ENCODE results near the gene CD63.

CD63 gene

DNA sequence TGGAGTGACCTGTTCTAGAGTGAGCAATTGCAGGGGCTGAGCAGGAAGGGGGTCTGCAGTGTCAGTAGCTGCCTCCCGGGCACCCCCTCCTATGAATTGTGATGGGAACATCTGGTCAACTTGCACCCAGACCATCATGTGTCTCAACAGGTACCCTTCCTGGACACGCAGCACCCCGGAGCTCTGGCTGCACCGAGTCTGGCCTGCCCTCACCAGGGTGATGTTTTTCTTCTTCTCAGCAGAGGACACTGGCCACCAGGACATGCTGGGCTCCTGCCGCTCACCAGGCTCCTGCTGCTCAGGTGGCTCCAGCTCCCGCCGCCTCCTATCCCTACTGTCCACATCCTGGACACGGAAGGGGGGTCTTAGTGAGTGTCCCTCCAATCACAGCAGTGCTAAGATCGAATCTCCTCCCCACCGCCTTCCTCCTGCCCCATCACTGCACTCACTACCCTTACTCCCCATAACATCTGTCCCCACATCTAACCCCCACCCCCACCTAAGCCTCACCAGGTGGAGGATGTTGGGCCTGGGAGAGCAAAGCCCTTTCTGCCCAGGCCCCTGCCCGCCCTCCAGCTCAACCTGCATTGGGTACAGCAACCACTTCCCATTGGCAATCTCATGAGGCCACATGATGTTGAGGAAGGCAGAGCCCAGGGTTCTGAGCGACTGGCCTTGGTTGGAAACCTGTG, 36.0 kb downstream of the CD63 start:
- no peak for DNase-seq (ENCODE audit: extremely low read depth in 1 of 2, low read depth in 1 of 2)

DNA sequence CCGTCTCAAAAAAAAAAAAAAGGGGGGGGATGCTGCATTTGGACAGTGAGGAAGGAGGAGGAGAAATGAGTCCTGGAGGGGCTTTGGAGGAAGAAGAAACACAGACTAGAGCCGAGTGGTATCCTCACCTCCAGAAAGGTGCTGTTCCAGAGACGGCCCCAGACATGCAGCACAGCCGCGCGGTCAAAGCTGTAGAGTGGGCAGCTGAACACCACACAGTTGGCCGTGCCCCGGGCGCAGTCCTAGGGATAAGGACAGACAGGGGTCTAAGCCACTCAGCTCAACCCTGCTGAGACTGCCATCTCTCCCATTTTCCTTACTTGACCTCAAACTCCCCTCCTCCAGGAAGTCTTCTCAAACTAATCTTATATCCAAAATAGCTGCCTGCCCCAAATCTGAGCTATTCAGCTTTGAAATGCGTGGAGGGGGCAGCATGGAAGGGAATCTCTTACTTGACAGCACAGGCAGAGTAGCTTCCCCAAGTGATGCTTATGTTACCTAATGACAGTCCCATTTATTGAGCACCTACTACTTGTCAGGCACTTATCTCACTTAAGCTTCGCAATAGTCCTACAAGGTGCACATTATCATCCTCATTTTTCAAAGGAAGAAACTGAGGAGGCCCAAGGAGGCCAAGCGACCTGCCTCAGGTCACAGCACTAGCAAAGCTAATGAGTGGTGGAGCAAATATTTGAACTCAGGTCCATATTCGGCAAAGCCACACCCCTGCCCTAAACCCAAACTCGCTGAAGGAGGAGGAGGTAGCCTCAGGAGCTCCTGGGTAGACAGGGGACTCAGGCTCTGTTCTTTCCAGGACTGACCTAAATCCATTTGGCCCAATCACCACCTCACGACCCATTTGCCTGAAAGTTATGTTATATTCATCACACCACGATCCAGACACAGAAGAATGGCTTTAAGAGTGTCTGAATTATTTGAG, 39.8 kb downstream of the CD63 start:
- DNase-seq (ENCODE audit: extremely low read depth in 1 of 2, low read depth in 1 of 2) = no peak

GRCh38 chr12:55687746-55688145, 41.1 kb downstream of the CD63 start:
- no peak for DNase-seq (ENCODE audit: extremely low read depth in 1 of 2, low read depth in 1 of 2)

DNA sequence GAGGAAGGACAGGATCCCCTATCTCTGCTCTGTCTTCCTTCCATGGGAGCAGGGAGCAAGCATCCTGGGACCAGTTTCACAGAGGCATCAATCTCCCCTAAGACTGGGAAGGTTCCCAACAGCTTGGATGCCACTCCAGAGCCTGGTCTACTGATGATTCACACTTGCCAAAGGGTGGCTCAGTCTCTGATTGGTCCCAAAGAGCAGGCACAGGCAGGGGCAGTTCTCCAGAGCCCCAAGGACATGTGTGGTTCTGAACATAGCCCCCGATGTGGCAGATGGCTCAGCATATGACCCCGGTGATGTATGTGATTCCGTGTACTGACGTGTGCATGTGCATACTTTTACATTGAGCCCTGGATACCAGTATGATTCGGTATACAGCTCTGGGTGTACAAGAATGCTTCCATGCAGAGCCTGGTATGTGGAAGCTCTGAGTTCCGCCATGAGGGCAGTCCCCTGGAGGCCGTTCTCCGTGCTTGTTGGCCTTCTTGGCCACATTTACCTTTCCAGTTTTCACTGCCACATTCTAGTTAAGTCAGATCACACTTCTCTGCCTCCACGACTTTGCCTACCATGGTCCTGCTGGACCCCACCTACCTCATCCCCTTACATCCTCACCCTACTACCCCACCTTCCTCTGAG, 42.3 kb downstream of the CD63 start:
- DNase-seq (ENCODE audit: extremely low read depth in 1 of 2, low read depth in 1 of 2) = no peak

DNA sequence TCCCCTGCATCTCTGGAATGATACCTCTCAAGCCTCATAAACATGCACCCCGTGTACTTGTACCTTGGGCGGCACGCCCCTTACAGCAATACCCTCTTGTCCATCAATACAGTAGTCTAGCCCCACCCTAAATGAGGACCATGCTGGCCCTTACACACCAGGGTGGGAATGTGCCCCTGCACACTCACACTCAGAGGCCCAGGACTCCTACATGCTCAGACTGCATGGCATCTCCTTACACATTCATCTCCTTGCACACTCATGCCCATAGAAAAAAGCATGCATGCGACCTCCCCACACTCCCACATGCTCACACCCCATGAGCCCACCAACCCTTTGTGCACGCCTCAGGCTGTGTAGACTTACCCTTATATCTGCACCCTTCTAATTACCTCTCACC, 43.1 kb downstream of the CD63 start:
- no peak for DNase-seq (ENCODE audit: extremely low read depth in 1 of 2, low read depth in 1 of 2)

DNA sequence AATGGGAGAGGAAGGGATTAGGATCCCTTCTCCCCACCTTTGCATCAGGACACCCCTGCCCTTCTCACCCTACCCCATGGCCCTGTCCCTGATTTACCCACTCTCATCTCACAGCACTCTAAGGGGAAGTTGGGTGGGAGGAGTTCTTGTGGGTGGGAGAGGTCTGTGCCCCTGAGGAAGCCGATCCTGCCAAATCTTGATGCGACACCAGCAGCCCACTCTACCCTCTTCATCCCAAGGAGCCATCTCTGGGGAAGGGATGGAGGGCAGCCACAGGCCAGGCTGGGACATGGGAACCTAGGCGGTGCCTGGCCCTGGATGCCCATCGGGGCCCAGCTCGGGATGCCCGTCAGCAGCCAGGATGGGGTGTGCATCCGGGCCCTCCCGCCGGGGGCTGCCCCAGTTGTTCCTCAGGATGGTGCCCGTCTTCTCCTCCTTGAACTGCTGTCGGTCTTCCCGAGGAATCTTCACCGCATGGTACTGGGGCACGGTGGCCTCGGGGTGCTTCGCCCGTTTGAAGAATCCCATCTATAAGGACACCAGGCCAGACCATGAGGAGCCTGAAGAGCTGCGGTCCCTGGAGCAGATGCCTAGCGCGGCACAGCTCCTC, 43.9 kb downstream of the CD63 start:
- no peak for DNase-seq (ENCODE audit: extremely low read depth in 1 of 2, low read depth in 1 of 2)

- no peak for DNase-seq (ENCODE audit: extremely low read depth in 1 of 2, low read depth in 1 of 2)
Observed at GRCh38 chr12:55683676-55684075, 45.1 kb downstream of the CD63 start.

GRCh38 chr12:55682087-55682796, 46.6 kb downstream of the CD63 start:
- DNase-seq (ENCODE audit: extremely low read depth in 1 of 2, low read depth in 1 of 2) = no peak

- DNase-seq (ENCODE audit: extremely low read depth in 1 of 2, low read depth in 1 of 2) = no peak
Observed at GRCh38 chr12:55681142-55682077, 47.4 kb downstream of the CD63 start.

DNA sequence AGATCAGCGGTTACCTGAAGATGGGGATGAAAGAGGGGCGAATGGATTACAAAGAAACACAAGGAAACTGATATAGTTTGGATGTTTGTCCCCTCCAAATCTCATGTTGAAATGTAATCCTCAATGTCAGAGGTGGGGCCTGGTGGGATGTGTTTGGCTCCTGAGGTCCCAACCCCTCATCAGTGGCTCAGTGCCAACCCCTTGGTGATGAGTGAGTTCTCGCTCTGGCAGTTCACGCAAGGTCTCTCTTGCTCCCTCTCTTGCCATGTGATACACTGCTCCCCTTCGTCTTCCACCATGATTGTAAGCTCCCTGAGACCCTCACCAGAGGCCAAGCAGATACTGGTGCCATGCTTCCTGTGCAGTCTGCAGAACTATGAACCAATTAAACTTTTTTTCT, 49.1 kb downstream of the CD63 start:
- DNase-seq (ENCODE audit: extremely low read depth in 1 of 2, low read depth in 1 of 2) = no peak

DNA sequence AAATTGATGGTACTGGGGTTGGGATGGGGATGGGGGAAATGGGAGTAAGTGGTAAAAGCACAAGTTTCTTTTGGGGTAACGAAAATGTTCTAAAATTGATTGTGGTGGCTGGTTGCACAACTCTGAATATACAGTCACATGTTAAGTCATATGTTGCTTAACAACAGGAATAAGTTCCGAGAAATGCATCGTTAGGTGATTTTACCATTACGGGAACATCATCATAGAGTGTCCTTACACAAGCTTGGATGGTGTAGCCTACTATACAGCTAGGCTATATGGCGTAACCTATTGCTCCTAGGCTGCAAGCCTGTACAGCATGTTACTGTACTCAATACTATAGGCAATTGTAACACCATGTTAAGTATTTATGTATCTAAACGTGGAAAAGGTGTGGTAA, 52.1 kb downstream of the CD63 start:
- DNase-seq (ENCODE audit: extremely low read depth in 1 of 2, low read depth in 1 of 2) = no peak

DNA sequence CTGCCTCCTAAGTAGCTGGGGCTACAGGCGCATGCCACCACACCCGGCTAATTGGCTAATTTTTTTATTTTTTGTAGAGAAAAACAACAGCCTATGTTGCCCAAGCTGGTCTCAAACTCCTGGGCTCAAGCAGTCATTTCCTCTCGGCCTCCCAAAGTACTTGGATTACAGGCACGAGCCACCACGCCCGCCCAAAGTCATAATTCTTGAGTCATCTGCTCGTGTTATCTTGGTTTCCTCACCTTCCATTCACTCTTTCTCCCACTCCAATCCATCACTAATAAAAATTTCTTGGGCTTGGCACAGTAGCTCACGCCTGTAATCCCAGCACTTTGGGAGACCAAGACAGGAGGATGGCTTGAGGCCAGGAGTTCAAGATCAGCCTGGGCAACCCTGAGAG, 53.1 kb downstream of the CD63 start:
- DNase-seq (ENCODE audit: extremely low read depth in 1 of 2, low read depth in 1 of 2) = no peak
